Spinal cord (tissue), 10 donors: ENCODE results near the gene OSBP2. TPM values are rescaled to one million over a fixed set of nuclear protein-coding genes. Genes with fewer than 3 reads are reported as not detected.
A peak's percentile ranks its signal among the peaks of the same experiment; 100 is the strongest.

ENCODE experiments used
- DNase-seq, 6 donors: peaks; one replicate each; pipeline versions ENCODE4 v3.0.0 to v3.0.0-alpha.2; 2013 to 2015; ENCODE audit warnings: low spot score in 6 of 6, low read depth in 4 of 6
- H3K27ac ChIP-seq: one replicate; pipeline ENCODE4 v1.5.1; 2013; ENCODE audit warnings: low read depth, low read length, control low read depth
- H3K27me3 ChIP-seq: one replicate; pipeline ENCODE4 v1.6.1; 2013; ENCODE audit warnings: low read length; ENCODE audit not compliant: control insufficient read depth, insufficient read depth
- H3K36me3 ChIP-seq: one replicate; pipeline ENCODE4 v1.6.1; 2013; ENCODE audit warnings: low read length; ENCODE audit not compliant: control insufficient read depth, insufficient read depth
- H3K4me1 ChIP-seq: one replicate; pipeline ENCODE4 v1.6.1; 2013; ENCODE audit warnings: low read length; ENCODE audit not compliant: control insufficient read depth, insufficient read depth
- H3K4me3 ChIP-seq: one replicate; pipeline ENCODE4 v1.5.1; 2013; ENCODE audit warnings: low read depth, low read length, control low read depth
- H3K9me3 ChIP-seq: one replicate; pipeline ENCODE4 v1.6.1; 2013; ENCODE audit warnings: low read length; ENCODE audit not compliant: control insufficient read depth, insufficient read depth
- WGBS: methylation state at CpG from one replicate; pipeline ENCODE4 v1.1.5; 2013; ENCODE audit warnings: missing lambda C conversion rate; ENCODE audit not compliant: insufficient coverage; 5-methylcytosine and 5-hydroxymethylcytosine counted together
- polyA plus RNA-seq, 2 donors: library from polyadenylated mRNA; unstranded; fragments of 120-200 nt; gene quantifications; one replicate each; pipeline ENCODE4 v1.2.1, GENCODE V29; 2013; ENCODE audit not compliant: insufficient read length in 2 of 2
- total RNA-seq, 2 donors: library from RNA; depleted of rRNA in 1 of 2; stranded (reverse); fragments of 120-200 nt in 1 of 2; fragments of >200 nt in 1 of 2; gene quantifications; one replicate each; pipeline versions ENCODE4 v1.2.3 to v1.2.4, GENCODE V29; 2013 to 2014
- donor health status: healthy.

Gene OSBP2
- total and polyA plus RNA-seq, 4 donors: 20.7 to 25.0 (median 22.4) TPM

GRCh38 chr22:30809086-30809485 is 114.4 kb downstream of the OSBP2 start:
- Histone ChIP-seq H3K27me3 (peaks cover 3% of the 10 kb centered on the region), H3K4me3 (no peak overlapping the region), H3K36me3 (peaks cover 3% of the 10 kb centered on the region), H3K27ac (no peak overlapping the region), H3K9me3 (no peaks in the 10 kb centered on the region), H3K4me1 (peaks cover 8% of the 10 kb centered on the region)
- DNase-seq: no peak
- 88% methylated on average over 4 of the region's 4 CpGs for WGBS

GRCh38 chr22:30810105-30810504 is 115.4 kb downstream of the OSBP2 start:
- DNase-seq: no peak
- H3K4me3 ChIP-seq: no peak overlapping the region
- no peaks in the 10 kb centered on the region for H3K9me3 ChIP-seq
- peaks cover 3% of the 10 kb centered on the region for H3K27me3 ChIP-seq
- H3K4me1 ChIP-seq: peaks cover 8% of the 10 kb centered on the region
- H3K36me3 ChIP-seq: peaks cover 3% of the 10 kb centered on the region
- 90% methylated on average over 4 of the region's 4 CpGs for WGBS
- H3K27ac ChIP-seq: no peak overlapping the region

GRCh38 chr22:30813936-30814335 is 119.3 kb downstream of the OSBP2 start:
- WGBS: 93% methylated on average over 6 of the region's 7 CpGs
- peaks cover 3% of the 10 kb centered on the region for H3K36me3 ChIP-seq
- peaks cover 8% of the 10 kb centered on the region for H3K4me1 ChIP-seq
- DNase-seq: no peak
- no peaks in the 10 kb centered on the region for H3K27me3 ChIP-seq
- no peak overlapping the region for H3K4me3 ChIP-seq
- H3K9me3 ChIP-seq: no peaks in the 10 kb centered on the region
- no peak overlapping the region for H3K27ac ChIP-seq

- H3K27me3 ChIP-seq: no peaks in the 10 kb centered on the region
- H3K27ac ChIP-seq: no peak overlapping the region
- peaks cover 8% of the 10 kb centered on the region for H3K4me1 ChIP-seq
- WGBS: 81% methylated on average over 7 of the region's 8 CpGs
- no peak overlapping the region for H3K4me3 ChIP-seq
- H3K36me3 ChIP-seq: no peaks in the 10 kb centered on the region
- H3K9me3 ChIP-seq: no peaks in the 10 kb centered on the region
- no peak for DNase-seq
Measured at GRCh38 chr22:30816413-30816812, 121.7 kb downstream of the OSBP2 start.

- Histone ChIP-seq H3K4me3 (no peak overlapping the region), H3K9me3 (no peaks in the 10 kb centered on the region), H3K27me3 (peaks cover 20% of the 10 kb centered on the region), H3K36me3 (no peaks in the 10 kb centered on the region), H3K4me1 (peaks cover 25% of the 10 kb centered on the region), H3K27ac (no peak overlapping the region)
- 99% methylated on average over 7 of the region's 12 CpGs for WGBS
- no peak for DNase-seq
Measured at GRCh38 chr22:30821381-30821780, 126.7 kb downstream of the OSBP2 start.

- H3K9me3 ChIP-seq: no peaks in the 10 kb centered on the region
- peaks cover 21% of the 10 kb centered on the region for H3K4me1 ChIP-seq
- no peak for DNase-seq
- H3K27ac ChIP-seq: no peak overlapping the region
- H3K27me3 ChIP-seq: peaks cover 20% of the 10 kb centered on the region
- H3K4me3 ChIP-seq: no peak overlapping the region
- 23% methylated on average over 7 of the region's 8 CpGs for WGBS
- H3K36me3 ChIP-seq: no peaks in the 10 kb centered on the region
Measured at GRCh38 chr22:30821863-30822215, 127.2 kb downstream of the OSBP2 start.

GRCh38 chr22:30822216-30823014 is 127.7 kb downstream of the OSBP2 start:
- Histone ChIP-seq H3K36me3 (no peaks in the 10 kb centered on the region), H3K4me1 (peaks cover 18% of the 10 kb centered on the region), H3K27ac (no peak overlapping the region), H3K9me3 (no peaks in the 10 kb centered on the region), H3K27me3 (peaks cover 20% of the 10 kb centered on the region), H3K4me3 (peak overlapping the region; percentile 20)
- DNase-seq: peak in 1 of 6 donors; percentile 14
- 1% methylated on average over 75 of the region's 87 CpGs for WGBS

GRCh38 chr22:30823015-30823370 is 128.3 kb downstream of the OSBP2 start:
- Histone ChIP-seq H3K27me3 (peaks cover 20% of the 10 kb centered on the region), H3K27ac (no peak overlapping the region), H3K9me3 (no peaks in the 10 kb centered on the region), H3K36me3 (no peaks in the 10 kb centered on the region), H3K4me3 (no peak overlapping the region), H3K4me1 (peaks cover 18% of the 10 kb centered on the region)
- no peak for DNase-seq
- 22% methylated on average over 9 of the region's 11 CpGs for WGBS

- 90% methylated on average over 5 of the region's 8 CpGs for WGBS
- Histone ChIP-seq H3K4me1 (peaks cover 18% of the 10 kb centered on the region), H3K27me3 (peaks cover 20% of the 10 kb centered on the region), H3K9me3 (no peaks in the 10 kb centered on the region), H3K36me3 (no peaks in the 10 kb centered on the region), H3K27ac (no peak overlapping the region), H3K4me3 (no peak overlapping the region)
- no peak for DNase-seq
Measured at GRCh38 chr22:30824096-30824495, 129.4 kb downstream of the OSBP2 start.

GRCh38 chr22:30824711-30825110 is 130.0 kb downstream of the OSBP2 start:
- WGBS: 81% methylated on average over 8 of the region's 8 CpGs
- Histone ChIP-seq H3K27me3 (peaks cover 20% of the 10 kb centered on the region), H3K4me3 (no peak overlapping the region), H3K36me3 (no peaks in the 10 kb centered on the region), H3K4me1 (peaks cover 18% of the 10 kb centered on the region), H3K9me3 (no peaks in the 10 kb centered on the region), H3K27ac (no peak overlapping the region)
- no peak for DNase-seq
